GM10266 (cell line): ENCODE measurements around the gene GRID2.

Experiments
- DNase-seq: peaks from one replicate; pipeline ENCODE4 v3.0.0; 2012; ENCODE audit errors: extremely low spot score
- CTCF ChIP-seq: IDR thresholded peaks from 2 replicates; pipeline ENCODE4 v1.5.1; 2012; ENCODE audit warnings: mild to moderate bottlenecking, low read depth; ENCODE audit not compliant: control insufficient read depth, insufficient read depth; ENCODE audit errors: missing control alignments

GRID2 gene

DNA sequence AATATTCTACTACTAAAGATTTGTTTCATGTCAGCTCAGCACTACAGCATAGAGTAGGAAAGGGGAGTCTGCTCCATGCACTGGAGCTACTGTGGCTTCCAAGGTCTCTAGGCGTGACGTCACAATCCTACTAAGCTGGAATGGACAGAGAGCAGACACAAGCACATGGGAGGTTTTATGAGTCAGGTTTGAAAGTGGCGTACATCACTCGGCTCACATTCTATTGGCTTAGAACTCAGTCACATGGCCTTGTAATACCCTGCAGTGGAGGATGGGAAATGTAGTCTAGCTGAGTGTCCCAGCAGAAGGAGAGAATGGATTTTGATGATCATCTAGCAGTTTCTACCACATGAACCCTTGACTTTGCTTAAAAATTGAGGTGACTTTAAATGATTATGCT lies 899.9 kb downstream of the GRID2 start:
- no peak for TF ChIP-seq CTCF
- no peak for DNase-seq

DNA sequence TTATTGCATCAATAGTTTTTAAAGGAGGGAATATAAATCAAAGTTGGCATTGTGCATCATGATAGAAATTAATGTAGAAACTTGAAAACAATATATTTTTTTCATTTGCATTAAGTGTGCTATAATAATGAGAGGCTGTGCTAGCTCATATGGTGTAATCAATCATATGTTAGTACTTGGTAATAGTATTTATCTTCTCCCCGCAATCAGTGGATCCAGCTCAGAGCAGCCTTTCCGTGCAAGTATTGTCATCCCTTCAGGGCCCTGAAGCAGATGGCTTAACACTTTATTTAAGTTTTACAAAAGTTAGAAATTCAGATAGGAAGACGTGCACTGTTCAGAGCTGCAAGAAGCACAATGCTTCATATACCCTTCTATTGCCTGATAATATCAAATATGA lies 908.5 kb downstream of the GRID2 start:
- TF ChIP-seq CTCF = no peak
- DNase-seq = no peak

- no peak for TF ChIP-seq CTCF
- no peak for DNase-seq
Measured at GRCh38 chr4:93216646-93217045, 912.9 kb downstream of the GRID2 start.

GRCh38 chr4:93217431-93217830 lies 913.7 kb downstream of the GRID2 start:
- no peak for TF ChIP-seq CTCF
- no peak for DNase-seq

DNA sequence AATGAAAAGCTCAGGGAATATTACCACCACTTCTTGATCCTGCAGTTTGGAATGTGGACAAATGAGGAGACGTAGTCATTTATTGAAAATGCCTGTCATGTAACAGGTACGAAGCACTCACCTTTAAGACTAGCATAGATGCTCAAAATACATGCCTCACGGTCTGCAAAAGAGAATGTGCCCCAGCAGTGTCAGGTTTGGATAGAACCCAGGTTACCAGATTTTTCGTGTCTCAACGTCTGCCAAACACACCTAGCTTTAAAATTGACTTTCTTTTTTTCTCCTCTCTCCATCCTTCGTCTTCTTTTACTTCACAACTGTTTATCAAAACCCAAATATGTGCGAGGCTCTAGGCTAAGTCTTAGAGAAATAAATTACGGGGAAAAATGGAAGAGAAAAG lies 918.0 kb downstream of the GRID2 start:
- DNase-seq = no peak
- no peak for TF ChIP-seq CTCF

DNA sequence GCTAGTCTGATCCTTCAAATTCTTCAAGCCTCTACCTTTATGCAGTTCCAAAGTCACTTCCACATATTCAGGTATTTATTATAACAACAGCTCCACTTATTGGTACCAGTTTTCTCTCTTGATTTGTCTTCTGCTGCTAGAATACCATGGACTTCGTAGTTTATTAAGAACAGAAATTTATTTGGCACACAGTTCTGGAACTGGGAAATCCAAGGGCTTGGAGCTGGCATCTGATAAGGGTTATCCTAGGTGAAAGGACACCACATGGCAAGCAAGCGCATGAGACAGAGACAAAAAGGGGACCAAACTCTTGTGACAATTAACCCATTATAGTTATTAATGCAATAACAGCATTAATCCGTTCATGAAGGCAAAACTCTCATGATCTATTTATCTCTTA lies 924.3 kb downstream of the GRID2 start:
- no peak for DNase-seq
- no peak for TF ChIP-seq CTCF

- no peak for TF ChIP-seq CTCF
- DNase-seq = no peak
Measured at GRCh38 chr4:93232883-93233282, 929.1 kb downstream of the GRID2 start.
